8988T (cell line): ENCODE measurements around the gene RPS2.
"Not testable (repeated sequence)": the region's sequence is repeated elsewhere in the genome, so short reads cannot be mapped to it uniquely, and the experiment has no call there.

Experiments used
- DNase-seq: peaks from one replicate; pipeline ENCODE4 v3.0.0; 2011

Gene RPS2

GRCh38 chr16:1964506-1965395 is at the start of gene RPS2:
Gene RPS2, minus strand, starts transcription at chr16:1964826. Its CDS starts 201 bp downstream, at chr16:1964625.
- peak; percentile 99 for DNase-seq

- no peak for DNase-seq
These were observed 48.9 kb upstream of the RPS2 start for GRCh38 chr16:2013527-2013926.

- DNase-seq = not testable (repeated sequence)
These were observed 47.1 kb upstream of the RPS2 start for GRCh38 chr16:2011726-2012125.

- peak; percentile 90 for DNase-seq
These were observed 45.3 kb upstream of the RPS2 start, which contains the start of gene ZNF598 for GRCh38 chr16:2009791-2010510. Gene ZNF598, minus strand, starts transcription at chr16:2009821.

- DNase-seq = no peak
These were observed 44.6 kb upstream of the RPS2 start for GRCh38 chr16:2009164-2009711.

- no peak for DNase-seq
These were observed 44.1 kb upstream of the RPS2 start for GRCh38 chr16:2008631-2009163.

- DNase-seq = no peak
These were observed 43.4 kb upstream of the RPS2 start for GRCh38 chr16:2008009-2008526.

- no peak for DNase-seq
These were observed 42.6 kb upstream of the RPS2 start for GRCh38 chr16:2007081-2007836.

- DNase-seq = no peak
These were observed 41.7 kb upstream of the RPS2 start for GRCh38 chr16:2006317-2006716.

- no peak for DNase-seq
These were observed 41.0 kb upstream of the RPS2 start for GRCh38 chr16:2005646-2006045.

GRCh38 chr16:2004795-2005517 is 40.3 kb upstream of the RPS2 start:
- no peak for DNase-seq

GRCh38 chr16:2003827-2004641 is 39.4 kb upstream of the RPS2 start:
- DNase-seq = peak; percentile 94

GRCh38 chr16:2003231-2003826 is 38.7 kb upstream of the RPS2 start:
- no peak for DNase-seq

- no peak for DNase-seq
These were observed 38.0 kb upstream of the RPS2 start for GRCh38 chr16:2002406-2003230.

GRCh38 chr16:2001456-2002355 is 37.1 kb upstream of the RPS2 start:
- no peak for DNase-seq

GRCh38 chr16:2001035-2001434 is 36.4 kb upstream of the RPS2 start:
- DNase-seq = no peak

GRCh38 chr16:1999866-2000514 is 35.4 kb upstream of the RPS2 start:
- DNase-seq = no peak
